ENCODE data around the gene GLYATL2. TPM values are rescaled to one million over a fixed set of nuclear protein-coding genes. Genes with fewer than 3 reads are reported as not detected.

The GLYATL2 gene
- total and polyA plus RNA-seq, 2 donors (not counting 1 experiment from before 2014, with no cell fraction given): not detected

DNA sequence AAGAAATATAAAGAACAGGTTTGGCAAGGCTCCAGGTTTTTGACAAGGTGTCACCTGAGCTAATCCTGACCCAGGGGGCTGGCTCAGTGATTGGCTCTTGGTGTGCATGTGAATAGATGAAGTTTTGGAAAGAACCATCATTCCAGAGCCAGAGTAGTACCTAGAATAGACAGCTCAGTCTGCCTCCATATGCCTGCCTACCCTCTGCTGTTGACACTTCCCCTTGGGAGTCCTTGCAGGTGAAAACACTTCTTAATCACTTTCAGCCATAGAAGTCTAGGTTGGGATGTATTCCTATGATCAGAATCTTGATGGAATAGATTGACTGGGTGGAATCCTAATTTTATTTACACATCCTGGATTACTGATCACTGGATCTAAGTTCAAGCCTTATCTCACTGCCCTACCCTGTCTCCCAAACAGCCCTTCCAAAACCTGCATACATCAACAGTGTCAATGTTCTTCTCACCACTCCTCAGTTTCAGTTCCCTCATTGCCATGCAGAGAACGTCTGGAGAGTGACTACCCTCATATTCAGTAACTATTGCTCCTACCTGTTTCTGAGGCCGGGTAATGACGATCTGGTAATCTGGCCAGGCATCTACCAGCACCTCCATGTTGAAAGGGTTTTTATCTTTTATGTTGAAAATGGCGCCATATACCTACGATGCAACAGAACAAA lies 6.7 kb downstream of the GLYATL2 start:
- DNase-seq: peak; percentile 18
- Histone ChIP-seq H4K20me1 (ENCODE audit: control insufficient read depth, insufficient read depth, low read length, poor library complexity, severe bottlenecking) (no peaks in the 10 kb centered on the region), H3K9me3 (ENCODE audit: control extremely low read depth in 1 of 3, control insufficient read depth in 2 of 3, insufficient read depth in 1 of 3, low read length in 2 of 3) (no peaks in the 10 kb centered on the region), H3K4me1 (ENCODE audit: control insufficient read depth in 2 of 2, insufficient read depth in 2 of 2, low read length in 2 of 2) (peaks cover 5 to 6% of the 10 kb centered on the region in 2 donors), H2AFZ (ENCODE audit: insufficient read depth, low read depth, low read length, poor library complexity, severe bottlenecking) (no peak overlapping the region), H3K27ac (ENCODE audit: low read length in 2 of 2) (no peak overlapping the region), H3K9ac (ENCODE audit: low read length) (no peak overlapping the region), H3K79me2 (ENCODE audit: control insufficient read depth, insufficient read depth, low read length) (no peaks in the 10 kb centered on the region), H3K4me2 (replicated peaks; ENCODE audit: low read depth, low read length, poor library complexity, severe bottlenecking) (no peak overlapping the region), H3K27me3 (replicated peaks in 1 of 4; ENCODE audit: control extremely low read depth in 1 of 4, control insufficient read depth in 3 of 4, insufficient read depth in 4 of 4, low read length in 3 of 4) (no peaks in the 10 kb centered on the region), H3K4me3 (ENCODE audit: control extremely low read depth in 1 of 5, extremely low read depth in 1 of 5, insufficient read depth in 1 of 5, low read depth in 2 of 5, low read length in 4 of 5) (no peak overlapping the region), H3K36me3 (replicated peaks in 1 of 2; ENCODE audit: control extremely low read depth in 1 of 2, control insufficient read depth in 1 of 2, extremely low read depth in 1 of 2, insufficient read depth in 2 of 2, low read length in 1 of 2) (no peaks in the 10 kb centered on the region)
- TF ChIP-seq, protein P1, sequence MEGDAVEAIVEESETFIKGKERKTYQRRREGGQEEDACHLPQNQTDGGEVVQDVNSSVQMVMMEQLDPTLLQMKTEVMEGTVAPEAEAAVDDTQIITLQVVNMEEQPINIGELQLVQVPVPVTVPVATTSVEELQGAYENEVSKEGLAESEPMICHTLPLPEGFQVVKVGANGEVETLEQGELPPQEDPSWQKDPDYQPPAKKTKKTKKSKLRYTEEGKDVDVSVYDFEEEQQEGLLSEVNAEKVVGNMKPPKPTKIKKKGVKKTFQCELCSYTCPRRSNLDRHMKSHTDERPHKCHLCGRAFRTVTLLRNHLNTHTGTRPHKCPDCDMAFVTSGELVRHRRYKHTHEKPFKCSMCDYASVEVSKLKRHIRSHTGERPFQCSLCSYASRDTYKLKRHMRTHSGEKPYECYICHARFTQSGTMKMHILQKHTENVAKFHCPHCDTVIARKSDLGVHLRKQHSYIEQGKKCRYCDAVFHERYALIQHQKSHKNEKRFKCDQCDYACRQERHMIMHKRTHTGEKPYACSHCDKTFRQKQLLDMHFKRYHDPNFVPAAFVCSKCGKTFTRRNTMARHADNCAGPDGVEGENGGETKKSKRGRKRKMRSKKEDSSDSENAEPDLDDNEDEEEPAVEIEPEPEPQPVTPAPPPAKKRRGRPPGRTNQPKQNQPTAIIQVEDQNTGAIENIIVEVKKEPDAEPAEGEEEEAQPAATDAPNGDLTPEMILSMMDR (IDR thresholded peaks at IDR 0.05): no peak
- no peak for TF ChIP-seq EZH2 (IDR thresholded peaks at IDR 0.05; ENCODE audit: borderline replicate concordance, insufficient read depth, low read depth, low read length, poor library complexity, severe bottlenecking)
- Mint-ChIP-seq H3K4me3 (no peak overlapping the region), H3K27me3 (peaks cover 36% of the 10 kb centered on the region), H3K27ac (no peak overlapping the region), H3K9me3 (ENCODE audit: insufficient read depth) (no peaks in the 10 kb centered on the region), H3K4me1 (peaks cover 4% of the 10 kb centered on the region)
- ATAC-seq (ENCODE audit: low read depth): no peak
- intact Hi-C loops (cut with micrococcal nuclease): no loop called here
- WGBS (ENCODE audit: insufficient coverage): 100% methylated on average over 1 of the region's 5 CpGs
- CTCF ChIA-PET: interaction anchor here (0.8 kb wide), 1 partner anchor 308 kb away, joined by 3 read pairs; no protein-coding TSS in a partner anchor
- POLR2A ChIA-PET: no interaction called here

DNA sequence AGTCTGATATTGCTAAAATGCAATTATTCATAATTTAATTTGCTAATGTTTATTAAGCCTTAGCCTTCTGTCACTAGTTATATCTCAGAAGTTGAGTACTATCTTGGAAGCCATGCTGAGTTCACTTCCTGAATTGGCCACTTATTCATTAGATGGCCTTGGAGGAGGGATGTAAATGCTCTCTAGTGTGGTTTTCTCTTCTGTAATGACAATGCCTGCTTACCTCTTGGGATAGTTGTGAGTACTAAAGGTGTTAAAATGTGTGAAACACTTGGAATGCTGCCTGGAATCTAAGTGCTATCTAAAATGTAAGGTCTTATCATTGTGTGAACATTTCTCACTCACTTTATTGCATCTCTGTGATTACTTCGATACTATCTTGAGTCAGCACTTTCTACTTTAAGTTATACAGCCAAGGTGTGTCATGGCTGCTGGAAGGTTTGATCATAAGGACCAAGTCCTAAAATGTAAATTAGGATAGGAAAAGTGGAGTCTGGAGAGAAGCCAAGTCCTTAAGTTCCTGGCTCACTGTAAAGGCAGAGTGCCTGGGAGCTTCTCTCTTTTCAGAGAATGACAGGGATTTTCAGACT lies 12.4 kb downstream of the GLYATL2 start:
- DNase-seq (no peak), ATAC-seq (ENCODE audit: low read depth) (no peak)
- Histone ChIP-seq H3K4me1 (ENCODE audit: control insufficient read depth in 2 of 2, insufficient read depth in 2 of 2, low read length in 2 of 2) (no peaks in the 10 kb centered on the region), H3K9me3 (ENCODE audit: control extremely low read depth in 1 of 3, control insufficient read depth in 2 of 3, insufficient read depth in 1 of 3, low read length in 2 of 3) (peaks cover 0 to 7% (median 2%) of the 10 kb centered on the region in 3 donors), H2AFZ (ENCODE audit: insufficient read depth, low read depth, low read length, poor library complexity, severe bottlenecking) (no peak overlapping the region), H3K79me2 (ENCODE audit: control insufficient read depth, insufficient read depth, low read length) (no peaks in the 10 kb centered on the region), H3K9ac (ENCODE audit: low read length) (no peak overlapping the region), H3K36me3 (replicated peaks in 1 of 2; ENCODE audit: control extremely low read depth in 1 of 2, control insufficient read depth in 1 of 2, extremely low read depth in 1 of 2, insufficient read depth in 2 of 2, low read length in 1 of 2) (no peaks in the 10 kb centered on the region), H3K27me3 (replicated peaks in 1 of 4; ENCODE audit: control extremely low read depth in 1 of 4, control insufficient read depth in 3 of 4, insufficient read depth in 4 of 4, low read length in 3 of 4) (peaks cover 0 to 3% (median 1%) of the 10 kb centered on the region in 4 experiments), H4K20me1 (ENCODE audit: control insufficient read depth, insufficient read depth, low read length, poor library complexity, severe bottlenecking) (no peaks in the 10 kb centered on the region), H3K4me3 (ENCODE audit: control extremely low read depth in 1 of 5, extremely low read depth in 1 of 5, insufficient read depth in 1 of 5, low read depth in 2 of 5, low read length in 4 of 5) (no peak overlapping the region), H3K27ac (ENCODE audit: low read length in 2 of 2) (no peak overlapping the region), H3K4me2 (replicated peaks; ENCODE audit: low read depth, low read length, poor library complexity, severe bottlenecking) (no peak overlapping the region)
- TF ChIP-seq, protein P1 (IDR thresholded peaks at IDR 0.05): no peak
- TF ChIP-seq EZH2 (IDR thresholded peaks at IDR 0.05; ENCODE audit: borderline replicate concordance, insufficient read depth, low read depth, low read length, poor library complexity, severe bottlenecking): no peak
- ChIA-PET POLR2A (no interaction called here), CTCF (no interaction called here)
- intact Hi-C loops (cut with micrococcal nuclease): no loop called here
- Mint-ChIP-seq H3K9me3 (ENCODE audit: insufficient read depth) (no peaks in the 10 kb centered on the region), H3K27ac (no peak overlapping the region), H3K27me3 (peaks cover 28% of the 10 kb centered on the region), H3K4me3 (no peak overlapping the region), H3K4me1 (no peaks in the 10 kb centered on the region)
- WGBS (ENCODE audit: insufficient coverage): no CpG with 5 or more reads among the region's 1 CpG
